Neural progenitor cell (in vitro differentiated cells): ENCODE results near the gene OAS3.

Source experiments
- EZH2 ChIP-seq: fragments of 200-600 bp; sonication (generic); IDR thresholded peaks from 2 replicates; pipeline ENCODE4 v1.6.1; 2017; ENCODE audit warnings: antibody characterized with exemption, mild to moderate bottlenecking, moderate library complexity
- TF ChIP-seq, protein P1 (sequence below): fragments of 200-600 bp; sonication (generic); IDR thresholded peaks from 2 replicates; pipeline ENCODE4 v1.5.1; 2017; ENCODE audit warnings: antibody characterized with exemption, mild to moderate bottlenecking

DNA sequence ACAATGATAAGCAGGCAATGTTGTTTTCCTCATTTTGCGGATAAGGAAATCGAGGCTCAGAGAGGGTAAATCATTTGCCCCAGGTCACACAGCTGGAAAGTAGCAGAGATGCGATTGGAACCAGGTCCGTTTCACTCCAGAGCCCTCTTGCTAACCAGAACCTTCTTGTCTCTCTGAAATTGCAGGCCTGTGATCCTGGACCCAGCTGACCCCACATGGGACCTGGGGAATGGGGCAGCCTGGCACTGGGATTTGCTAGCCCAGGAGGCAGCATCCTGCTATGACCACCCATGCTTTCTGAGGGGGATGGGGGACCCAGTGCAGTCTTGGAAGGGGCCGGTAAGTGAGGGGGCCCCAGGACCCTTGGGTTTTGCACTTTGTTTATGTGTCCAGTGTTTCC lies 9.5 kb downstream of the OAS3 start:
- TF ChIP-seq, protein P1, sequence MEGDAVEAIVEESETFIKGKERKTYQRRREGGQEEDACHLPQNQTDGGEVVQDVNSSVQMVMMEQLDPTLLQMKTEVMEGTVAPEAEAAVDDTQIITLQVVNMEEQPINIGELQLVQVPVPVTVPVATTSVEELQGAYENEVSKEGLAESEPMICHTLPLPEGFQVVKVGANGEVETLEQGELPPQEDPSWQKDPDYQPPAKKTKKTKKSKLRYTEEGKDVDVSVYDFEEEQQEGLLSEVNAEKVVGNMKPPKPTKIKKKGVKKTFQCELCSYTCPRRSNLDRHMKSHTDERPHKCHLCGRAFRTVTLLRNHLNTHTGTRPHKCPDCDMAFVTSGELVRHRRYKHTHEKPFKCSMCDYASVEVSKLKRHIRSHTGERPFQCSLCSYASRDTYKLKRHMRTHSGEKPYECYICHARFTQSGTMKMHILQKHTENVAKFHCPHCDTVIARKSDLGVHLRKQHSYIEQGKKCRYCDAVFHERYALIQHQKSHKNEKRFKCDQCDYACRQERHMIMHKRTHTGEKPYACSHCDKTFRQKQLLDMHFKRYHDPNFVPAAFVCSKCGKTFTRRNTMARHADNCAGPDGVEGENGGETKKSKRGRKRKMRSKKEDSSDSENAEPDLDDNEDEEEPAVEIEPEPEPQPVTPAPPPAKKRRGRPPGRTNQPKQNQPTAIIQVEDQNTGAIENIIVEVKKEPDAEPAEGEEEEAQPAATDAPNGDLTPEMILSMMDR, result no peak
- TF ChIP-seq EZH2, result no peak
